Measurements from ENCODE around the gene YWHAE.

GRCh38 chr17:1302761-1303160 is 97.3 kb downstream of the YWHAE start:
- no peak for TF ChIP-seq FOXM1 (IDR thresholded peaks at IDR 0.05; ENCODE audit: borderline replicate concordance)
- no peak for TF ChIP-seq FOXK2 (IDR thresholded peaks at IDR 0.05)
- TF ChIP-seq TARDBP (IDR thresholded peaks at IDR 0.05), result no peak

All from HEK293T (cell line).